T-cell (primary cell): ENCODE measurements around the gene SLC2A9. TPM values are rescaled to one million over a fixed set of nuclear protein-coding genes. Genes with fewer than 3 reads are reported as not detected.

ENCODE experiments used
- ATAC-seq, 4 experiments: fragments of 200-7000 bp in 3 of 4; fragments of 150-1000 bp in 1 of 4; cut with Tn5 transposase; replicated peaks in 1 of 4; 1 replicate in 3 of 4; 2 replicates in 1 of 4; pipeline ENCODE4 v1.10.0; 2021; ENCODE audit warnings: moderate library complexity in 3 of 4, mild to moderate bottlenecking in 2 of 4, moderate number of reproducible peaks in 1 of 4
- CTCF ChIA-PET, 2 donors: fragments of 300-600 bp; sonication (Branson Sonifier 250); formaldehyde crosslinking; loops; one replicate each; lab custom pipeline; 2022; ENCODE audit warnings: antibody characterized with exemption in 2 of 2; lab: Charles Lee
- POLR2A ChIA-PET, 2 donors: fragments of 300-600 bp; sonication (Branson Sonifier 250); formaldehyde crosslinking; loops; one replicate each; lab custom pipeline; 2022; ENCODE audit warnings: antibody characterized with exemption in 2 of 2; lab: Charles Lee
- DNase-seq, 35 experiments: peaks; one replicate each; pipeline versions ENCODE4 v3.0.0 to v3.0.0-alpha.2; 2013 to 2023
- H3K27ac ChIP-seq: one replicate; pipeline ENCODE4 v1.5.1; 2013; ENCODE audit warnings: low read length
- H3K27me3 ChIP-seq, 2 experiments: replicated peaks in 1 of 2; 1 replicate in 1 of 2; 2 replicates in 1 of 2; pipeline versions ENCODE4 v1.6.1 to v1.7.0; 2013; ENCODE audit warnings: low read length in 1 of 2, mixed read lengths in 1 of 2; ENCODE audit not compliant: control insufficient read depth in 2 of 2, insufficient read depth in 2 of 2; ENCODE audit errors: extremely low read depth in 1 of 2
- H3K36me3 ChIP-seq, 2 donors: 1 replicate in 1 of 2; 2 replicates in 1 of 2; pipeline versions ENCODE4 v1.6.1 to v1.7.0; 2013; ENCODE audit warnings: low read length in 1 of 2; ENCODE audit not compliant: control insufficient read depth in 2 of 2, insufficient read depth in 1 of 2; ENCODE audit errors: extremely low read depth in 1 of 2
- H3K4me1 ChIP-seq, 2 experiments: 1 replicate in 1 of 2; 2 replicates in 1 of 2; pipeline versions ENCODE4 v1.6.1 to v1.7.0; 2013; ENCODE audit warnings: low read length in 2 of 2, mixed read lengths in 1 of 2; ENCODE audit not compliant: insufficient read depth in 2 of 2, control insufficient read depth in 1 of 2; ENCODE audit errors: extremely low read depth in 1 of 2
- H3K4me3 ChIP-seq, 2 donors: 1 replicate in 1 of 2; 2 replicates in 1 of 2; pipeline versions ENCODE4 v1.5.1 to v1.7.0; 2013; ENCODE audit warnings: mild to moderate bottlenecking in 2 of 2, low read length in 1 of 2, moderate library complexity in 1 of 2; ENCODE audit not compliant: control insufficient read depth in 1 of 2; ENCODE audit errors: extremely low read depth in 1 of 2
- H3K9me3 ChIP-seq: 2 replicates; pipeline ENCODE4 v1.7.0; 2013
- H3K27ac Mint-ChIP-seq, 2 donors: one replicate each; pipeline ENCODE4 v1.8.0; 2020 to 2021; ENCODE audit warnings: mild to moderate bottlenecking in 2 of 2, mixed read lengths in 2 of 2
- H3K27me3 Mint-ChIP-seq, 2 donors: one replicate each; pipeline ENCODE4 v1.8.0; 2021 to 2022; ENCODE audit warnings: mixed read lengths in 2 of 2
- H3K36me3 Mint-ChIP-seq: one replicate; pipeline ENCODE4 v1.8.0; 2021; ENCODE audit warnings: mixed read lengths
- H3K4me1 Mint-ChIP-seq, 3 donors: one replicate each; pipeline ENCODE4 v1.8.0; 2020 to 2022; ENCODE audit warnings: mixed read lengths in 3 of 3, mild to moderate bottlenecking in 1 of 3
- H3K4me3 Mint-ChIP-seq, 3 donors: one replicate each; pipeline ENCODE4 v1.8.0; 2020 to 2022; ENCODE audit warnings: mild to moderate bottlenecking in 3 of 3, mixed read lengths in 3 of 3, moderate library complexity in 3 of 3
- H3K9me3 Mint-ChIP-seq, 3 donors: one replicate each; pipeline ENCODE4 v1.8.0; 2020 to 2022; ENCODE audit warnings: mixed read lengths in 3 of 3
- WGBS: methylation state at CpG from one replicate; pipeline ENCODE4 v1.1.5; 2013; ENCODE audit warnings: missing lambda C conversion rate; ENCODE audit not compliant: insufficient coverage; 5-methylcytosine and 5-hydroxymethylcytosine counted together
- total RNA-seq, 35 experiments: library from RNA in 6 of 35; stranded (reverse) in 6 of 35; fragments of 120-200 nt in 1 of 35; gene quantifications; one replicate each; pipeline versions ENCODE4 v1.2.1 to v1.2.4 and lab custom pipeline; 2013 to 2026

Gene SLC2A9
- total RNA-seq, 5 donors from 2014 or later (not counting 1 experiment from before 2014, with no cell fraction given), result 3.0 to 5.2 (median 4.4) TPM

DNA sequence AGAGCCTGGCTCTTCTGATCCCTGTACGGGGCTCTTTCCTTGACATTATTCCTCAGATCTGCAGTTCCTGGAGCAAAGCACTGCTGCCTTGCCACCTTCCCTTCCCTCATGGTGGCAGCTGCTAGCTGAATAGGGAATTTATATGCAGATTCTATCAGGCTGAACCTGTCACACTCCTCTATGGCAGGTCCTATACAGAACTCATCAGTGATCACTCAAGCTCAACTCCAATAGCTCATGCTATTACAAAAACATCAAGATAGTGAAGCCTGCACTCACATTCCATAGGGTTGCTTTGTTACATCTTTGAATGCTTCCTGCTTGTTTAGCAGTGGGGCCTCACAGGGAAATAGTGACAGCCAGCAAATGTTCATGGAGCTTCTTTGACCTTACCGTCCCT, 71.7 kb downstream of the SLC2A9 start:
- no peak for ATAC-seq

DNA sequence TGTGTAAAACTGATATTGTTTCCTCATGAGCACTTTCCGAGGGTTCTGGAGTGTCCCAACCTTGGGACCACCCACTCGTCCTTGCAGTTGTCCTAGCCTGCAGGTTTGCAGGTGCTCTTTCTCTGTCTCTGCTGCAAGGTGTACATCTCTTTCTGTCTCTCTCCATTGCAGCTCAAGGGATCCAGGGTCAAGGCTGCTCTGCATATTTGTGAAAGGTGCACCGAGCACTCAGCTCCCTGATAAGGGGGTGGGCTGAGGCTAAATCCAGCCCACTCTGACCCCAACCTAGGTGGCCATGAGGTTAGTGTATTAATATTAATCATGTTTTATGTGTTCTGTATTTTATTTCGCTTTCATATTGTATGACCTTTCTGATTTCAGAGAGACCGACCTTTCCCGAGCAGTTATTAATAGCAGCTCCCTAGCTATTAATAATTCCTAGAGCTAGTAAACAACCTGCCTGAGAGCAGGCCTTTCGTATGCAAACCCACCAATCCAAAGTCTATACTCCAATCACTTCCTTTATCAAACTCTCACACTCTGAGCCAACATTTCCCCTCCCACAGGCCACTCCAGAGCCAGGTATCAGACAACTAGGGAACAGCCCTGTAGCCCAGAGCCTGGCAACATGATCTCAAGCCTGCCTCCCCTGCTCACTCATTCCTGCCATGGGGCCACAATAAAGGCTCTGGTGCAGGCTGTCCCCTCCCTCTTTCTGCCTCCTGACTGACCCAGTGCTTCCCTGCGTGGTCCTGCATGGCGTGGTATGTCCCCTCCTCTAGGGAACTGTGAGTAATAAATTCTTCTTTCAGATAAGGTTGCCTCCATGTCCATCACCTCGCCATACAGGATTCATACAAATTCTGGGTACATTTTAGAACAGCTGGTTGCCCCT, 73.9 kb downstream of the SLC2A9 start:
- CTCF ChIA-PET, result no interaction called here

More for the DNA sequence above, 71.7 kb downstream of the SLC2A9 start:
- H3K9me3 ChIP-seq, result no peaks in the 10 kb centered on the region
- H3K4me3 ChIP-seq, result no peak overlapping the region
- ChIA-PET POLR2A (no interaction called here), CTCF (no interaction called here)
- Mint-ChIP-seq H3K9me3 (no peaks in the 10 kb centered on the region), H3K36me3 (no peaks in the 10 kb centered on the region), H3K27ac (no peak overlapping the region), H3K4me1 (no peaks in the 10 kb centered on the region), H3K27me3 (no peaks in the 10 kb centered on the region), H3K4me3 (no peak overlapping the region)
- WGBS, result 64% methylated on average over 2 of the region's 2 CpGs
- H3K36me3 ChIP-seq, result no peaks in the 10 kb centered on the region
- H3K27ac ChIP-seq, result no peak overlapping the region
- DNase-seq, result no peak
- H3K4me1 ChIP-seq, result no peaks in the 10 kb centered on the region
- peaks cover 0 to 2% of the 10 kb centered on the region in 2 experiments for H3K27me3 ChIP-seq

DNA sequence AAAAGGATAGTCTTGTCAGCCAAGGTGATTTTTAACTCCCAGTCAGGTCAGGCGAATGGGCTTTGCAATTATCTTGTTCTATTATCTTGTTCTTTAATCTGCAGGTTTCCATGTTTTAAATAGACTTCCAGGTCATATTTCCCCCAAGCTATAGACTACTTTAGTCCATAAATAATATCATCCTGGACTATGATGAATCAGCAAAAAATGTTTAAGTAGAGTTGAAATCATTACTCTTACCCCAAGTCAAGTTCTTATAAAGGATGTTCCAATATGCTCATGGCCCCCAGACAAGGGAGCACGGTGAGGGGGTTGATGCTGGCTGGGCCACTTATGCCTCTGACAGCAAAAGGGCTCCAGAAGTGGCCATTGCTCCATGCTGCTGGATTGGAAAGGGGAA, 75.1 kb downstream of the SLC2A9 start:
- H3K9me3 ChIP-seq, result no peaks in the 10 kb centered on the region
- Mint-ChIP-seq H3K36me3 (no peaks in the 10 kb centered on the region), H3K27me3 (no peaks in the 10 kb centered on the region), H3K27ac (no peak overlapping the region), H3K4me1 (no peaks in the 10 kb centered on the region), H3K4me3 (no peak overlapping the region), H3K9me3 (no peaks in the 10 kb centered on the region)
- CTCF ChIA-PET, result no interaction called here
- ATAC-seq, result no peak
- no peak for DNase-seq
- POLR2A ChIA-PET, result no interaction called here
- no peak overlapping the region for H3K4me3 ChIP-seq
- no peaks in the 10 kb centered on the region for H3K4me1 ChIP-seq
- peaks cover 0 to 8% of the 10 kb centered on the region in 2 experiments for H3K27me3 ChIP-seq
- 100% methylated on average over 1 of the region's 2 CpGs for WGBS
- H3K36me3 ChIP-seq, result no peaks in the 10 kb centered on the region
- H3K27ac ChIP-seq, result no peak overlapping the region

More for the DNA sequence above, 73.9 kb downstream of the SLC2A9 start:
- no peak for DNase-seq
- H3K27me3 ChIP-seq, result peaks cover 0 to 2% of the 10 kb centered on the region in 2 experiments
- 71% methylated on average over 7 of the region's 10 CpGs for WGBS
- no peaks in the 10 kb centered on the region for H3K4me1 Mint-ChIP-seq
- H3K27me3 Mint-ChIP-seq, result no peaks in the 10 kb centered on the region
- H3K36me3 Mint-ChIP-seq, result no peaks in the 10 kb centered on the region
- H3K4me3 ChIP-seq, result no peak overlapping the region
- H3K9me3 Mint-ChIP-seq, result no peaks in the 10 kb centered on the region
- H3K4me3 Mint-ChIP-seq, result no peak overlapping the region
- H3K27ac ChIP-seq, result no peak overlapping the region
- H3K9me3 ChIP-seq, result no peaks in the 10 kb centered on the region
- H3K27ac Mint-ChIP-seq, result no peak overlapping the region
- POLR2A ChIA-PET, result no interaction called here
- no peak for ATAC-seq
- H3K4me1 ChIP-seq, result no peaks in the 10 kb centered on the region
- H3K36me3 ChIP-seq, result no peaks in the 10 kb centered on the region

DNA sequence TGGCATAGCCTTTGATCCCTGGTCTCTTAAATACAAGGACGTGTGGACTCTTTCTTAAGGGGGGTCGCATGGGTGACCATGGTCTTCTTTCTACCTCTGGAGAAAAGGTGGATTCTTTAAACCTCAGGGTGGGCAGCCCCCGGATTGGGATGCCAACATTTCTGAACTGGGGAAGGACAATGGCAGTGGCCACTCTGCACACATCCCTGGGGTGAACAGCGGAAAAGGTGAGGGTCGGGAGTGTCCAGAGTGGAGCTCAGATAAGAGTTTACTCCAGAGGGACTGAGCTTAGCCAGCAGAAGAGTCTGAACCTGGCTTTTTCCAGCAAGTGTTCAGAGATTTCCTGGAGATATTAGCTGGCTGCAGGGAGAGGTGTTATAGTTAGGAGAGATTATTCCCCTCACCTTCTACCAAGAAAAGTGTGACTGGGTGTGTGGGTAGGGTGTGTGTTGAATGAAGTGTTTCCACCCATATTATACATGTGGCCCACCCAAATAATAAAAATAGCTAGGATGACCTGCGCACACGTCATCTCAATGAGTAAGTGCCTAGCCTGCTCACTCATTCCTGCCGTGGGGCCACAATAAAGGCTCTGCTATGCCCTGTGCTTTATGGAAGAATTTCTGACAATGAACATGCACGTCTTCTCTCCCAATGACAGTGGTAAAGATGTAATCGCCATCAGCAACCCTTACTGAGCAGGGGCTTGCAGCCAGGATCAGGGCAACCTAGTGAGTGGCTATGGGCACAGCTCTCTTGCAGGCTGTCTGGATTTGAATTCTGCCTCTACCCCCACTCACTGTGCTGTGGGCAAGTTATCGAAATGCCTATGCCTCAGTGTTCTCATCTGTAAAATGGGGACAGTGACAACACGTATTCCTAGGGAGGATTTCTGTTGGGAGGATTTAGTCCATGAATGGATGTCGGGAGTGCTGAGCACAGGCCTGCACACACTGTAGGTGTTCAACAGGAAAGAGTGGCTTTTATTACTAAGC, 76.6 kb downstream of the SLC2A9 start:
- ATAC-seq (no peak), DNase-seq (no peak)
- Mint-ChIP-seq H3K9me3 (no peaks in the 10 kb centered on the region), H3K36me3 (no peaks in the 10 kb centered on the region), H3K4me1 (no peaks in the 10 kb centered on the region), H3K27me3 (no peaks in the 10 kb centered on the region), H3K27ac (no peak overlapping the region), H3K4me3 (no peak overlapping the region)
- POLR2A ChIA-PET, result no interaction called here
- Histone ChIP-seq H3K27me3 (peaks cover 0 to 8% of the 10 kb centered on the region in 2 experiments), H3K4me1 (no peaks in the 10 kb centered on the region), H3K27ac (no peak overlapping the region), H3K9me3 (no peaks in the 10 kb centered on the region), H3K36me3 (no peaks in the 10 kb centered on the region), H3K4me3 (no peak overlapping the region)
- 93% methylated on average over 7 of the region's 13 CpGs for whole genome bisulfite sequencing
- CTCF ChIA-PET, result interaction anchor here in 1 of 2 donors (0.5 kb wide), 1 partner anchor 11 kb away, joined by 3 read pairs; no protein-coding TSS in a partner anchor

DNA sequence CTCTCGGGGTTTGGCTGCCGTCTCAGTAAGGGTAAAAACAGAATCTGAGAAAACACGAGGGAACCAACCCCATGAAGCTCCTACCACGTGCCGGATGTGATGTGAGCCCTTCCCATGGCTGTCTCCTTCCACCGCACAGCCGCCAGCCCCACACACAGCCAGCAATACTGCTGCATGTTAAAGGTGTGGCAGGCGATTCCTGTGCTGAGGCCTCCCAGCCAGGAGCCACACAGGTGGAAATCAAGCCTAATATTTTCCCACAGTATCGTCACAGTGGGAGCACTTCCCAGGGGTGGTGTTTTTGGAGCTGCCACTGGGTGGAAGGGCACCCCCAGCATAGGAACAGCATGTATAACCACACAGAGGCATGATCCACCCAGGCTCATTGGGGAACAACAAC, 77.5 kb downstream of the SLC2A9 start:
- Histone ChIP-seq H3K4me3 (no peak overlapping the region), H3K27me3 (peaks cover 0 to 8% of the 10 kb centered on the region in 2 experiments), H3K27ac (no peak overlapping the region), H3K4me1 (no peaks in the 10 kb centered on the region), H3K36me3 (no peaks in the 10 kb centered on the region), H3K9me3 (no peaks in the 10 kb centered on the region)
- no peaks in the 10 kb centered on the region for H3K9me3 Mint-ChIP-seq
- H3K36me3 Mint-ChIP-seq, result no peaks in the 10 kb centered on the region
- H3K4me3 Mint-ChIP-seq, result no peak overlapping the region
- no peaks in the 10 kb centered on the region for H3K4me1 Mint-ChIP-seq
- DNase-seq, result no peak
- ChIA-PET CTCF (no interaction called here), POLR2A (no interaction called here)
- H3K27me3 Mint-ChIP-seq, result no peaks in the 10 kb centered on the region
- WGBS, result 80% methylated on average over 5 of the region's 9 CpGs
- no peak overlapping the region for H3K27ac Mint-ChIP-seq
- ATAC-seq, result no peak

DNA sequence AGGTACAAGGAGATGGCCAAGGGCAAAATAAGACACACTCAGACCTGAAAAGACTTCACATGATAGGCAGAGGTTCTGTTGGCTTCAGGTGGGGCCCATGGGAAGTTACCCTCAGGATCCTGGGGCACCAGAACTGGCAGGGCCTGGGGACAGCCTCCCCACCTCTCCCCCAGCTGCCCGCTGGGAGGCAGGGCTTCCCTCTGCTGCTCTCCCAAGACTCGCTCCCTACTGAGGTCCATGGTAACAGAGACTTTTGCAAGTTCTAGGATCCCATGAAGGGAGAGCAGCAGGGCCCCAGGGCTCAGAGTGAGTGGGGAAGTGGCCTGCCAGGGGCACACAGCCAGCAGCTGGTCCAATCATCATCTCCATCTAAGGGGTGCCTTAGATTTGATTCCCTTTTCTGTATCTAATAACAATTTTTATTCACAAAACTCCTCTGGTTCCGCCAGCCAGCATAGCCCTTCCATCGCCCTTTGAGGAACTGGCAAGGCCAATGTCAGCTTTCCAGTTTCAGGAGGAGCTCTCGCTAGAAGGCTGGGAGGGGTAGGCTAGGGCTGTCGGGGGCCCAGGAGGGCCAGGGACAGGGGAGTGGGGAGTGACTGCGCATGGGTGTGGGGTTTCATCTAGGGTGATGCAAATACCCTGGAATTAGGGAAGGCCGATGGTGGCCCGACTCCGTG, 78.2 kb downstream of the SLC2A9 start:
- H3K9me3 Mint-ChIP-seq, result no peaks in the 10 kb centered on the region
- no peaks in the 10 kb centered on the region for H3K4me1 ChIP-seq
- H3K36me3 Mint-ChIP-seq, result no peaks in the 10 kb centered on the region
- CTCF ChIA-PET, result no interaction called here
- no peak overlapping the region for H3K4me3 Mint-ChIP-seq
- H3K4me3 ChIP-seq, result no peak overlapping the region
- H3K36me3 ChIP-seq, result no peaks in the 10 kb centered on the region
- 70% methylated on average over 2 of the region's 10 CpGs for WGBS
- DNase-seq (no peak), ATAC-seq (no peak)
- no peak overlapping the region for H3K27ac ChIP-seq
- peaks cover 0 to 5% of the 10 kb centered on the region in 2 experiments for H3K27me3 ChIP-seq
- POLR2A ChIA-PET, result no interaction called here
- no peak overlapping the region for H3K27ac Mint-ChIP-seq
- no peaks in the 10 kb centered on the region for H3K4me1 Mint-ChIP-seq
- H3K9me3 ChIP-seq, result no peaks in the 10 kb centered on the region
- H3K27me3 Mint-ChIP-seq, result no peaks in the 10 kb centered on the region
